ENCODE results near the gene TLE3.

The TLE3 gene

DNA sequence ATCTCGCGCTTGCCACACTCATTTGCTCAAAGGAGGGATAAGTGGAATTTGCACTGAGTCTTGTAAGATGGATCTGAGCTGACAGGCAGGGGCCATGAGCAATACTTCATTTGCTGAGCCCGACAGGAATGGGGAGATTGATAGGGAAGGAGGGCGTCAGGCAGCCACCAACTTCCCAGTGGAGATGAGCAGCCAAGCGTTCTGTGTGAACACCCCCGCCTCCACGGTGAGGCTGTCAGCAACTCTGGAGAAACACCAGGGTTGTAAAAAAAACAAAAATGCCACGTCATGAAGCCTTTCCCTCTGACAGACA, 36.8 kb downstream of the TLE3 start:
- no peak for DNase-seq

DNA sequence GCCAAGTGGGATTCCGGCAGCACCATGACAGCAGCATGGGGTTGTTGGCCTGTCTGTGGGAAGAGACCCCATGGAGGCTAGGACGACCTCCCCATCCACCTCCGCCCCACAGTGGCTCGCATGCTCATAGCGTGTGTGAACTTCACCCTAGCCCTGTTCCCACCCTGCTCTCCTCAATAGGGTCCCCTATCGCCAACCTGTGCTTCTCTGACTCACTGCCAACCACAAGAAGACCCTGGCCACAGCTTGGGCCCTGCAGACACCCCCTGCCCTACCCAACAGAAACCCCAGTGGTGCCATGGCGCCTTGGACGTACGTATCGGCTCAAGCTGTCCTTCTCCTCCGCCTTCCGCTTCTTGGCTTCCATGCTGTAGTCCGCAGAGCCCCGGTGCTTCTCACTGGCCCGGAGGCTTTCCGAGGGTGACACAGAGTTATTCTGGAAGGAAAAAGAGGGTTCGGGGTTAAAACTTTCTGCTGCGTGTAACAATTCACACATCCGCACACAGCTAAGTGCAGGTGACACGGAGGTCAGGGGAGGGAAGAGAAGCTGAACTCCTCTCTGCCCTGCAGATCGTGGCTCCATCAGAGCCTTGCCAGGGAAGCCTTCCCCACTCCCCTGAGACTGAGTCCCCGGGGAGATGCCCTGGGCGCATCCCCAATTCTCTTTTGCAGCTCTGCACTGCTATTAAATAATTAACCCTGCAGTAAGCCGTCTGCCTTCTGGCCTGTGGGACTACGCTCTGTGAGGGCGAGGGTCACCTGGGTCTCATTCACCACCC, 37.3 kb downstream of the TLE3 start:
- no peak for DNase-seq

DNA sequence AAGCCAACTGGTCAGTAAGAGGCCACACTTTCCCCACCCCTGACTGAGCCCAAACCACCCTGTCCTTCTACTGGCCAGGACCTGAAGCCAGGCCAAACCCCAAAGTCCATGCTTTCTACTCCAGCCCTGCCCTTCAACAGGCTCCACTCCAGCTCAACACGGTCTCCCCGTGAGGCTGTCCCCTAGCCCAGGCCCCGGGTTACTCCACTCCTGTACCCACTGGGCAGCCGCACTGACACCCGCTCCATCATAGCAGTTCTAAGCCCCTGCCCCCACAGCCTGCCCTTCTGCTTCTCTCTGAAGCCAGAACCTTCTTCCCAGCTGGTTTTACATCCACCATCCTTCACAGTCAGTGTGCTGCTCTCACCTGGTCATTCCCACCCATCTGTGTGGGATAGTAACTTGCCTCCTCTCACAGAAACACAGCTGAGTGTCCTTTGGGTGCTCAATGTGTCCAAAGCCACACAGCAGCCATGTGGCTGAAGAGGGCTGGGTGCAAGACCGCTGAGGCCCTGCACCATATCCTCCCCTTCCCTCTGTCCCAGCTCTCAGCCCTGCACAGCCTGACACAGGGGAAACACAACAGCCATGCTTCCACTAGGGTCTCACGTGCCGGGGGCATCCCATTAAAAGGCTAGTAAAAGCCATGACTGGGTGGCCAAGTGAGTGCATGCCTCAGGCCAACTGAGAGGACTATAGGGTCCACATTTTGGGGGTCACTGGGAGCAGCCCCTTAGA, 38.1 kb downstream of the TLE3 start:
- DNase-seq: no peak

DNA sequence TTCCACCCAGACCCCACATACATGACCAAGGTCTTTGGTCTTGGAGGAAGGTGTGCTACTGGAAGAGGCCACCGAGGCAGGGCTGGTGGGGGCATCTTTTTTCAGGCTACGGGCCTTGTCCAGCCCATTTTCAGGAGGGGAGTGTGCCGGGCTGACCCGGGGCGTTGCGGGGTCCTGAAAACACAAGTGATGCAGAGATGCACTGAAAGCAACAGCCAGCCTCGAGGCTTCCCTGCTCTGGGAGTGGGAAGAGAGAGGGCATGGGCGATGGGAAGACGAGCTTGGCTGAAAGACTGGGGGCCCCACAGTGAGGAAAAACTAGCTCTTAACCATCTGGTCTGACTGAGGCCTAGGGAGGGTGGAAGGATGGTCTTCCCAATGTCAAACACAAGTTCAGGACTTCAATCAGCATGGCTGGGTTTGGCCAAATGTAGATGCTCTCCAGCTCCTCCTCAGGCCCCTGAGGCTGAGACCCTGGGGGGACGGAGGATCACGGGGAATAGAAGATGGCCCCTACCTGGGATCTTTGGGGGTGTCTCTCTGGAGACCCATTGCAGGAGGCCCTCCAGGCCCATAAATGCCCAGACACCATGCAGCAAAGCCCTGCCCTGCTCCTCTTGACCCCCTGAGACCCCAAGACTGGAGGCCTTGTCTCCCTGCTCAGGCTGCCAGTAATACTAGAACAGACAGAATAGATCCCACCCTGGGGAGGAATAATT, 38.9 kb downstream of the TLE3 start:
- DNase-seq: no peak

DNA sequence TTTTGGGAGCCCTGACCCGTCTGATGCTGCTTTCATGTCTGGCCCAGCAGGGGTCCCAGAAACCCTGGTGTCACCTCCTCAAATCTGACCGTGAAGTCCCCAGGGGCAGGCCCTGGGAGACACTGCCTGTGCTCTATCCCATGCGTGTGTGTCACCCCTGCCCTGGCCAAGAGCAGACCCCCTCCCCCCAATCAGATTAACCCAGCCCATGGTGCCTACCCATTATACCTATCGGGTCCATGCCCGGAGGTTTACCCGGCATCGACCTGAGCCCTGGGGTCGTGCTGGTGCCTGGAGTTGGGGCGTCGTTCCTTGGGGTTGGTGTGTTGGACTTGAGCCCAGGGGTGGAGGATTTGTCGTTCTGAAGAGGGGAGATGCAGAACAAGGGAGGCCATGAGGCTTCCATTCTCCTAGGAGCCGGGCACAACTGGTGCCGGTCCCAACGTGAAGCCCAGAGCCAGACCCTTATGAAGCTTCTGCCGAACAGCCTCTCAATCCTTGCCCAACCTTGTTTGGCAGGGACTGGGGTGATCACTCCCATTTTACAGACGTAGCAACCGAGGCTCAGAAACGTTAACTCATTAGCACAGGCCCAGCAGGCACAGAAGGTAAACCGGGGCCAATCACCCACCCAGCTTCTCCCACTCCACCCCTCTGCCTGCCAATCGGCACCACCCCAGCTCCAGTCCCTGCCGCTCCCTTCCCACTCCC, 39.6 kb downstream of the TLE3 start:
- no peak for DNase-seq

DNA sequence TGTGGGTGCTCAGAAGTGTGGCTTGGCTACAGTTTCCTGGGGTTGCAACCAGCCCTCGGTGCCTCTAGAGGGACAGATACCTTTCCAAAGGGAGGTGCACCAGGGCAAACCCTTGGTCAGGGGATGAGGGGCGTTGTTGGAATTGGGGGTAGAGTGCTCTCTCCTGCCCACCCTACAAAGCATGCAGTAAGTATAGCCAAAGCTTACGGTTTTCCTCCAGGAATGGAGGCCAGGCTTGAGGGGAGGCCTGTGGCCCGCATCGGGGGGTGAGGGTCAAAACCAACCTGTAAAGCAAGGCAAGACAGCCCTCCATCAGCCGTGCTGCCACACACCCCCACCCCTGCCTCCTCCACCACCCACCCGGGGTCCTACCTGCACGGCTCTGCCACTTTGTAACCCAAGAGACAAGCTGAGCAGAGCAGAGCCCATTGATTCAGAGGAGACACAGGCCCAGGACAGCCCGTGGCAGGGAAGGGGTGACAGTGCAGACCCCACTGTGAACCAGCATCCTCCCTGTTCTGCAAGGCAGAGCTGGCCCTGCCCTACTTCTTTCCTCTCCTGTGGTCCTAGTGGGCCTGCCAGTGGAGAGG, 41.5 kb downstream of the TLE3 start:
- DNase-seq: no peak

DNA sequence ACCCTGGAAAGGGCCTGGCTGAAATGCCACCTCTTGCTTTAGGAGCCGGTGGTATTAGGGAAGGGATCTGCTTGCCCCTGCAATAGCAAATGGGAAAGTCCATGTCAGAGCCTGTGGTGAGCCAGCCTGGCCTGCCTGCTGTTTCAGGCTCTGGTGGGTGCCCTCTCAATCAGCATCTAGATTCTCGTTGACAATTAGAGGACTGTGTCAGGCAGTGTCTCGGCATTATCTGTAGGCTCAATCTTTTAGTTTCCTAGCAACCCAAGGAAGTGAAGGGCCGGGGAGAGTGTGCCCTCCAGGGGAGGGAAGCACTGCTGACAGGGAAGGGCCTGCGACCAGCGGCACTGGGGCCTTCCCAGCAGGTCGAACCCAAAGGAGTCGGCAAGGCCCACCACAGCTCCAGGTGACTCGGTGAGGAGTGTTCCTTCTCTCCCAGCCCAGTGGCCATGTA, 42.1 kb downstream of the TLE3 start:
- DNase-seq: no peak

DNA sequence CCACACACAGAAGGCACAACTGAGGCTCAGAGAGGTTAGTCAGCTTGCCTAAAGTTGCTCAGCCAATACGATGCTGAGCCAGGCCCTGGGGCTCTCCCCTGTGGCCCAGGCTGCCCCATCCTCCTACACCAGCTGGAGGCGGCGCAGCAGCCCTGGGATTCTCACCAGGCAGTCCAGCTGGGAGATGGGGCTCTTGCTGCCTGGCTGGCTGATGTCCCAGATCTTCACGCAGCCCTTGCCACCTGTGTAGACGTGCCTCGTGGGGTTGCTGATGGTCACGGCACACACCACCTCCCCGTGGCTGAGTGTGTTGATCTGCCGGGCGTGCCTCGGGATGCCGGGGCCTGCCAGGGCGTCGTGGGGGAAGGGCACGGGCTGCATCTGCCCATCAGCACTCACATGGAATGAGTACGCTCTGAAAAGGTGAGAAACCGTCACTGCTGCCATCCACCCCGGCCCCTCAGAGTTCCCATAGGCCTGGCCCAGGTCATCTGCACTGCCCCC, 42.8 kb downstream of the TLE3 start:
- no peak for DNase-seq

DNA sequence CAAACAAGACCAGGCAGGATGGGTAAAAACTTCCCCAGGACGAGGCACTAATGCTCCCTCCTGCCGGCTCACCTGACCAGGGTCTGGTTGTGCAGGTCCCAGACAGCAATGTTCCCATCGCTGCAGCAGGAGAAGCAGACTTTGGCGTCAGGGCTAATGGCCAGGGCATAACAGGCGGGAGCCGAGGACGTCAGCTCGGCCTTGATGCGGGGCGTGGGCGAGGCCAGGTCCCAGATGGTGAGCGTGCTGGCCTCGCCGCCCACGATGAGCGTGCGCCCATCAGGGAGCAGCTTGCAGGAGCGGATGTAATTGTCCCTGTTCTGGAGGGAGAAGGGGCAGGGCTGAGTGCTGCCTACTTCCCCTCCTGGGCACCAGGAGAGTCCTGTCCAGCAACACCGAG, 43.4 kb downstream of the TLE3 start:
- DNase-seq: no peak

DNA sequence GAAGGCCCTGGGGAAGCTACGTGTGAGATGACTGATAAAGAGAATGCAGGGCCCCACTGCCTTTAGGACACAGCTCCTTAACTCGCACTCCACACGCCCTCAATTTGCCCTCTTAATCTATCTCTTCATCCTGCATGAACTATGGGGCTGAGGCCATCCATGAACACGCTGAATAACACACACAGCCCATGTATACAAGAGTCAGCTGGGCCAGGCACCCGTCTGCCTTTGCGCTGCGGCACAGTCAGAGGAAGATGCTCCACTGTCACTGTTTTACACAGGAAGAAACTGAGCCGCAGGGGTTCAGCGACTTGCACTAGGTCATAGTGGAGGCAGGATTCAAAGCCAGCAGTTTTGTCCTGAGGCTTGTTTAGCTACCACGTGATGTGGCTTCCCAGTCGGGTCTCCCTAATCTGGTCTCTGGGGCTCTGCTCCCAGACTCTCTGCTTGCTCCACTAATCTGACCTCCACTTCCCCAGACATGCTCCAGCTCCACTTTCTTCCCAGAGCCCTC, 43.9 kb downstream of the TLE3 start:
- no peak for DNase-seq

DNA sequence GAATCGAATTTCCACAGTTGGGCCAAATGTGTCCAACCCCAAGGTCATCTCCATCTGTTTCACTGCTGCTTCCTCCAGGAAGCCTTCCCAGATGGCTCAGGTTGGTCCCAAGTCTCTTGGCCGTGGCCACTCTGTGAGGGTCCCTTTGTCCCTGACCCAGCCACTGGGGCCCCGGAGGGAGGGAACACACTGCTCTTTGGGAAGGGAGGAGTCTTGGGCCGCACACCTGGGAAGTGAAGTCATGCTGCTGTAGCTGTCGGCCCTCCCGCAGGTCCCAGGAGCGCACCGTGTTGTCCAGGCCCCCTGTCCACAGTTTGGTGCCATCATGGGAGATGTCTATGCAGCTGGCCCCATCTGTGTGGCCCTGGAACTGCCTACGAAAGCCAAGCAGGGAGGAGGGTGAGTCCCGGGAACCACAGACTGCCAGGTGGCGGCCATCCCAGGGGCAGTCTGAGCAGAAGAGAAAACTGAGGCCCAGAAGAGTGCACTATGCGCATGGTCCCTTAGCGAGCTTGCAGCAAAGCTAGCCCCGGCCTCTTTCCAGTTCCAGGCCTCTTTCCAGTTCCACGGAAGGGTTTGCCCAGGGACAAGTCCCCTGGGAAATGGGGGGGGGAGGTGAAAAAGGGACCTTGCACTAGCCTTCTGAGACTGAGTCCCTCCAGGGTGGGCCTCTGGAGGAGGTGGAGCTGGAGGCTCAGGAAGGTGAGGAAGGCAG, 44.6 kb downstream of the TLE3 start:
- no peak for DNase-seq

DNA sequence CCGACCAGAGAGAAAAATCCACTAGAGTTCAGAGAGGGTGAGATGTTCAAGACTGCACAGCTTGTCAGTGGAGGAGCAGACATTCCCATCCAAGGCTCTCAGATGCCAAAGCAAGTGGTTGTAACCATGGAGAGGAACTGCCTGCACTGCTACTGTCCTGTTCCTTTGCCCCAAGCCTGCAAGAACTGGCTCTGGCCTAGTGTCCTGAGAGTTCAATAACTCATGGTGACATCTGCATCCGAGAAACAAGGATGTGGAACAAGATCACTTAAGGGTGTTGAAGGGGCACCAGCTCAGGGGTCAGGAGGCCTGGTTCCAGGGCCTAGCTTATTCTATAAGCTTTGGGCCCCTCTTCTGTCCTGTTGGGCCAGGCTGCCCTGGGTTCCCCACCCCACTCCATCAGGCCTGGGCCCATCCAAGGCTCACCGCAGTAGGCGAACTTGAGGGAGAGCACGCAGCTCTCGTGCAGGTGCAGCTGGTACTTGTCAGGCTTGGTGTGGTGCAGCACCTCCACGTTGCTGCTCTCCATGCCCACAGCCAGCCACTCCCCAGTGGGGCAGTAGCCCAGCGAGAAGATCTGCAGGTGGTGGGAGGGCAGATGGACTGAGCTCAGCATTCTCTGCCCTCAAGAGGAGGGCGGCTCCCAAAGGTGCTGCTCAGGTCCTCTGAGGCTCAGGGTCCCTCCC, 45.6 kb downstream of the TLE3 start:
- DNase-seq: no peak

DNA sequence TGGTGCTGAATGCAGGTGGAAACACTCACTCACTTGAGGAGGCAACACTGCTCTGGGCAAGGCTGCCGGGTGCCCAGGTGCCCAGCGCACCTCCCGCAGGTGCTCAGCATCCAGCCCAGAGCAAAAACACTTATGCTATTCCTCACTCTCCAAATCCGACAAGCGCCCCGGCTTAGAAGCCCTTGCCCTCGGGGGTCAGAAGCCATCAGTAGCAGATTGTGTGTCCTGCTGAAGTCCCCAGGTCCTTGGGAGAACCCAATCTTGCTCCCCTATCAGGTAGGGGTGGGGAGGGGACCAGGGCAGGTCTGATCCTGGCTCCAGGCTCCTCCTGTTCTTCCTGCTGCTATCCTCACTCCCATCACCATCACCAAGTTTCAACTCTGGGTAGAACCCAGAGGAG, 46.7 kb downstream of the TLE3 start:
- DNase-seq: no peak

DNA sequence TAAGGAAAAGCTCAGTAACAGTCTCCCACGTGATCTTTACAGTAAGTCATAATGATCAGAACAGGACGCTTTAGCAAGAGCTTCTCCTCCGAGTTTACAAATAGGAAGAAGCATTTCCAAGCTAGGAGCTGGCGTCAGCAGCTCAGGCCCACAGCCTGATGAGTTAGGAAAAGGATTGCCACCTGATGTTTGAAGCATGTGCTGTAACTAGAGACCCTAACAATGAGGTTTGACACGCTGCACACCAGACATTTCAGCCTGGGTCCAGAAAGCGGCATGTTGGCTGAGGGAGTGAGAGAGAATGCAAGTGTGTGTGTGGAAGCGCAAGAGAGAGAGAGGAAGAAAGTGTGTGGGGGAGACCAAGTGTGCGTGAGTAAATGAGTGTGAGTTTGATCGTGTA, 47.3 kb downstream of the TLE3 start:
- DNase-seq: no peak

DNA sequence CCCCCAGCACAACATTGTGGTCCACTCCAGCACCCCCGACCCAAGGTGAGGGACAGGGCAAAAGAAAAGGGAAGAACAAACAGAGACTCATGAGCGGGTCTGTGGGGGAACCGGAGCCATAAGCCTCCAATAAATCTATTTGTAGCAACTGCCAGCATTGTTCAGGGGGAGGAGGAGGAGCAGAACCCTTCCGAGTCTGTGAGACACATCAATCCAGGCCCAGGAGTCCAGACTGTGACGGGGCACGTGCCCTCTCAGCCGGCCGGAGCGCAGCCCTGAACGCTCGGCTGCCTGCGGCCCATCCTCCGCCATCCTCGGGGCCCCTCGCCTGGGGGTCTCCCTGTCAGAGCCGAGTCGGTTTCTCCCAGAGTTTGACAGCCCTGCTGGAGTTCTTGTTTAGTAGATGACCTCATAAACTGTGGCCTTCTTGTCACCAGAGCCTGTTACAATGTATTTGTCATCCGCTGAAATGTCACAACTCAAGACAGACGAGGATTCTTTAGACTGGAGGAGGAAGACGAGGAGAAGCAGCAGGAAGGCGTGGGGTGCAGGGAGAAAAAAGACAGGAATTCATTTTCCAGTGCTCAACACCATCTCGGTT, 47.9 kb downstream of the TLE3 start:
- DNase-seq: no peak

DNA sequence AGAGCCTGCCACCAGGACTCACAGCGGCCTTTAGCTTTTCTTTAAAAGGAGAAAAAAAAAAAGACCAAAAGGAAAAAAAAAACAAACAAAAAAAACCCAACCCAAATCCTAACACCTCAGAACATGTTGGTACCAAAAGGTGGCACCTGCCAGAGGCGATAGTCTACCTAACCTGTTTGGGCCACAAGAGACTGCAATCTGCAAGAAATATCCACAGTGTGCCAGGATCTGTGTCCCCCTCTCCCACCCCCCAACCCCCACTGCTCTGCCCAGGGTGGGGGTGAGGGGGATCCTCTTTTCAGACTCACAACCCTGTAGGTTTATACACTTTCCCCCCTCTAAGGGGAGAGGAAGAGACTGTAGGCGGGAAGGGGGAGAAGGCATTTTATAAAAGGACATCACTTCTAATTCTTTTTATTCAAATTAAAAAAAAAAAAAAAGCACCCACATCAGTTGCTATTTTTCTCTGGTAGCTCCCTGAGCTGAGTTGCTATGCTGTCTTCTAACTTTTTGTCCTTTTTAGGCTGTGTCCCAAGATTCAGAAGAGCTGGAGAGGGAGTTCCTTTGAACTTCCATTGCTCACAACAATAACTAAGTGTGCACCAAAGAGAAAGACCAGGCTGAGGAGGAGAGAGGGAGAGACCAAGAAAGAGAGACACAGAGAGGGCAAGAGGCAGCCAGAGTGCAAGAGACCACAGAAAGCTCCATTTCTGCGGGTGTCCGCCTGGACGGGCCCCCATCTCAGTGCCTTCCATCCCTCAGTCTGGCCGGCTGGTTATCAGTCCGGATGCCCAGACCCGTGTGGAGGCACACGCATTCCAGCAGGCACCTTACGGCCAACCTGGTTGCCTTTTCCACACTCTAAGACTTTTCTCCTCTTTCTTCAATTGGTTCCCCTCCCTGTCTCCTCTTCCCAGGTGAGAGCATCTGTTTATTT, 48.9 kb downstream of the TLE3 start:
- no peak for DNase-seq

DNA sequence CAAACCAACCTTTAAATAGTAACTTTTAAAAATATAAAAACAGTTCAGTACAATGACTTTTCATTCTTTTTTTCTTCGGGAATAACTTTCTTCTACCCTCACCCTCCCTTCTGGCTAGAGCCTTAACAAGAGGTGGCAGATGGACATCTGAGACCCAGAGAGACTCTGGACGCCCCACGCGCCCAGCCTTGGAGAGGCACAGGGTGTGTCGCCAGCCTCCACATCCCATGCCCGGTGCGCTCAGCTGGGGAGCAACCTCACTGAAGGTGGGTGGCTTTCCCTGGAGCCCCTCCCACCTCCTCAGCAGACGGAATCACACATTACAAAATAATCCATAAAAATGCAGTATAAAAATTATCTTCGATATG, 49.5 kb downstream of the TLE3 start:
- DNase-seq: no peak

DNA sequence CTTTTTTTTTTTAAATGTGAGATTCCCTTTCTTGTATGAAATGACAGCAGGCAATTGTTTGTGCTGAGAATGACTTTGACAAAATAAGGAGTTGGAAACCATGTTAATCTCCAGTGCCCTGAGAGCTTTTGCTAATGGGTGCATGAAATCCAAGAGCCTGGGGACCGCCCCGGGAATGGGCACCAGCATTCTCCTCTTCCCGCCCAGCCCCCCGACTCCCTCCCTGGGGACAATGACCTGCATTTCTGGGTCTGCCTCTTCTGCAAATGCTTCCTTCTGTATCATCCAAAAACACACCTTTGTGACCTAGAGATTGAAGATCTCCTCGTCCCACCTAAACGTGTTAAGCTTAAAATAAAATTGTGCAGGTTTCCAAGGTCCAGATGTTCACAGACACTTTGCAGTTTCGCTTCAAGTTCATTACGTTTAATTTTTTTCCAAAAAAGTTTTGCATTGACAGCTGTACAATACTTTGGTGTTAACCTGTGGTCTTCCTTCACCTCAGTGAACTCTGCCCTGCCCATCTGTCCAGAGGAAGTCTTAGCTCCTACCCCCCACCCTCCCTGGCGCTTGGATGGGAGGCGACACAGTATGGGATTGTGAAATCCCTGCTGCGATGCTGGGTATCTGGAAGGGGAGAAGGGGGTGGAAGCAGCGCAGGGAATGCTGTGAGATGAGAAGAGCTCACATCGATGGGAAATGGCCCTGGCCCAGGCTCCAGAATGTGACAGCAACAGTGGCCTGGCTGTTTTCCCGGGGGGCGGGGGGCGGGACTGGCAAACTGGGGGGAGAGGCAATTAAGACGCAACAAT, 50.1 kb downstream of the TLE3 start:
- DNase-seq: no peak
